ENCODE data around the gene PRPF4.

PRPF4 gene

DNA sequence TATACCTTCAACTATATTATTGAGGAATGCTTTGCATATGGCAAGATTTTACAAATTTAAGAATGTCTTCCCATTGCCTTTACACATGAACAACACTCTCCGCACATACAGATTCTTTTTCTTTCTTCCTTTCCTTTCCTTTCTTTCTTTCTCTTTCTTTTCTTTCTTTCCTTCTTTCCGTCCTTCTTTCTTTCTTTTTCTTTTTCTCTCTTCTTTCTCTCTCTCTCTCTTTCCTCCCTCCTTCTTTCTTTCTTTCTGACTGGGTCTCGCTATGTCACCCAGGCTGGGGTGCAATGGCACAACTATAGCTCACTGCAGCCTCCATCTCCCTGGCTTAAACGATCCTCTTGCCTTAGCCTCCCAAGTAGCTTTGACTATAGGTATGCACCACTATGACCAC lies 50.8 kb downstream of the PRPF4 start:
- no peaks in the 10 kb centered on the region for H3K36me3 ChIP-seq (ENCODE audit: control insufficient read depth, insufficient read depth, low read length)
- WGBS, 2 experiments: 93 to 94% methylated on average over 4 of the region's 4 CpGs
- no peaks in the 10 kb centered on the region for H3K27me3 ChIP-seq (ENCODE audit: control insufficient read depth, insufficient read depth, low read length, poor library complexity, severe bottlenecking)
- H3K4me3 ChIP-seq (ENCODE audit: insufficient read depth, low read depth, low read length): no peak overlapping the region
- H3K27ac ChIP-seq (ENCODE audit: insufficient read depth, low read depth, low read length, poor library complexity, severe bottlenecking): no peak overlapping the region
- H3K9me3 ChIP-seq (ENCODE audit: control insufficient read depth, low read length): no peaks in the 10 kb centered on the region
- H3K4me1 ChIP-seq (ENCODE audit: control insufficient read depth, insufficient read depth, low read length): no peaks in the 10 kb centered on the region

DNA sequence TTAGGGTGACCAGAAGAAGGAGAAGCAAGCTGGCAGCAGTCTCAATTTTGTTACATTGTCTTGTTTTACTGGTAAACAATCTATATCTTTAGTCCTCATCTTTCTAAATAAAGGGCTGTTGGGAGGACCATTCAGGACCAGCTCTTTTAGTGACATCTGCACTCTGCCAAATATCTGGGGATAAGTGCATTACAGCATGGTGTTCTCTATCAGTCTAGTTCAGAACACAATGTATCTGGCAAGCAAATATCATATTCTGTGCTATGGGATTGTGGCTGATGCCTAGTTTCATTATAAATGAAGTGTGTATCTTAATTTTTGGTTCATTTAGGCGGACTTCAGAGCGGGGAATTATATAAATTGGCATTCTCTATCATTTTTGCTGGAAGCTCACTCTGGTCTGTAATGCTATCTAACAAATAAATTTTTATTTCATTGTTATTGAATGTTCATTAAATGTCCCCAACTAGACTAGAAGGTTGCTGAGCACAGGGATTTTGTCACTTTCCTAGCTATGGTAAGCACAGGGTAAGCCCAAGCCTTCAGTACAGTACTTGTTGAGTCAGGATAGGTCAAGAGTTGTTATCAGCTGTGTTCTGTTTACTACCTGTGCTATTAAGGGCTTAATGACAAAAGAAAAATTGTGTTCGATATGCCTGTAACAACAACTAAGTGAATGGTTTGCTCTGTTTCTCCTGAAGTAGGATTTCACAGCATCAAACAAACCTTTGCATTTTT lies 52.8 kb downstream of the PRPF4 start:
- Histone ChIP-seq H3K27ac (ENCODE audit: insufficient read depth, low read depth, low read length, poor library complexity, severe bottlenecking) (no peak overlapping the region), H3K36me3 (ENCODE audit: control insufficient read depth, insufficient read depth, low read length) (no peaks in the 10 kb centered on the region), H3K9me3 (ENCODE audit: control insufficient read depth, low read length) (no peaks in the 10 kb centered on the region), H3K4me1 (ENCODE audit: control insufficient read depth, insufficient read depth, low read length) (no peaks in the 10 kb centered on the region), H3K4me3 (ENCODE audit: insufficient read depth, low read depth, low read length) (no peak overlapping the region), H3K27me3 (ENCODE audit: control insufficient read depth, insufficient read depth, low read length, poor library complexity, severe bottlenecking) (no peaks in the 10 kb centered on the region)
- WGBS, 2 experiments: 90 to 98% methylated on average over 3 of the region's 3 CpGs

DNA sequence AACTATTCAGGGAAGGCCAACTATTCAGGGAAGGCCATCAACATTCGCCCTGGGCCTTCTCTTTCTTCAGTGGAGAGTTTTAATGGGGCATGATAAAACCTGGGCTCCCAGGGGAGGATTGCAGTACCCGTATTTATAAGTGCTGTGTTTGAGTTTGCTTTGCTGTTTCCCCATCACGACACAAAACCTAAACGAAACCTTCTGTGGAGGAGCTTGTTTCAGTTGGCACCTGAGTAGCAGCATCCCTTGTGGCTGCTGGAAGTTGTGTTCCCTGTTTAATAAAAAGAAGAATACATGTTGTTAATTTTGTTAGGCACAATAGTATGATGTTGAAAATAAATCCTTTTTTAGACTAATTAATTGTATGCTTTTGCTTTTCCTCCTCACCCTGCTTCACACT lies 56.3 kb downstream of the PRPF4 start:
- H3K9me3 ChIP-seq (ENCODE audit: control insufficient read depth, low read length): no peaks in the 10 kb centered on the region
- H3K4me1 ChIP-seq (ENCODE audit: control insufficient read depth, insufficient read depth, low read length): no peaks in the 10 kb centered on the region
- H3K36me3 ChIP-seq (ENCODE audit: control insufficient read depth, insufficient read depth, low read length): no peaks in the 10 kb centered on the region
- 84 to 91% methylated on average over 4 of the region's 4 CpGs for WGBS, 2 experiments
- no peaks in the 10 kb centered on the region for H3K27me3 ChIP-seq (ENCODE audit: control insufficient read depth, insufficient read depth, low read length, poor library complexity, severe bottlenecking)
- no peak overlapping the region for H3K4me3 ChIP-seq (ENCODE audit: insufficient read depth, low read depth, low read length)
- no peak overlapping the region for H3K27ac ChIP-seq (ENCODE audit: insufficient read depth, low read depth, low read length, poor library complexity, severe bottlenecking)

DNA sequence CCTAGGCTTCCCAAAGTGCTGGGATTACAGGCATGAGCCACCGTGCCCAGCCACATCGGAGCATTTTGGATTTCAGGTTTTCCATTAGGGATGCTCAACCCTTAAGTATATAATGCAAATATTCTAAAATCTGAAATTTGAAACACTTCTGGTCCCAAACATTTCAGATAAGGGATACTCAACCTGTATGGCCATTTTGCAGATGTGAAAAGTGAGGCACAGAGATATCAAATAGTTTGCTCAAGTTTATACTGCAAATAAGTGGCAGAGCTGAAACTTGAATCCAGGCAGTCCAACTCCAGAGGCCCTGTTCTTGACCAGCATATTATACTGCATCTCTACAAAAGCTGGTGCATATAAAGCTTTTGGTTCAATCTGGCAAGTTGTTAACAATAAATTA lies 62.3 kb downstream of the PRPF4 start:
- 90 to 91% methylated on average over 2 of the region's 2 CpGs for WGBS, 2 experiments
- no peak overlapping the region for H3K27ac ChIP-seq (ENCODE audit: insufficient read depth, low read depth, low read length, poor library complexity, severe bottlenecking)
- H3K9me3 ChIP-seq (ENCODE audit: control insufficient read depth, low read length): no peaks in the 10 kb centered on the region
- H3K4me3 ChIP-seq (ENCODE audit: insufficient read depth, low read depth, low read length): no peak overlapping the region
- H3K27me3 ChIP-seq (ENCODE audit: control insufficient read depth, insufficient read depth, low read length, poor library complexity, severe bottlenecking): peaks cover 9% of the 10 kb centered on the region
- H3K4me1 ChIP-seq (ENCODE audit: control insufficient read depth, insufficient read depth, low read length): no peaks in the 10 kb centered on the region
- H3K36me3 ChIP-seq (ENCODE audit: control insufficient read depth, insufficient read depth, low read length): no peaks in the 10 kb centered on the region

DNA sequence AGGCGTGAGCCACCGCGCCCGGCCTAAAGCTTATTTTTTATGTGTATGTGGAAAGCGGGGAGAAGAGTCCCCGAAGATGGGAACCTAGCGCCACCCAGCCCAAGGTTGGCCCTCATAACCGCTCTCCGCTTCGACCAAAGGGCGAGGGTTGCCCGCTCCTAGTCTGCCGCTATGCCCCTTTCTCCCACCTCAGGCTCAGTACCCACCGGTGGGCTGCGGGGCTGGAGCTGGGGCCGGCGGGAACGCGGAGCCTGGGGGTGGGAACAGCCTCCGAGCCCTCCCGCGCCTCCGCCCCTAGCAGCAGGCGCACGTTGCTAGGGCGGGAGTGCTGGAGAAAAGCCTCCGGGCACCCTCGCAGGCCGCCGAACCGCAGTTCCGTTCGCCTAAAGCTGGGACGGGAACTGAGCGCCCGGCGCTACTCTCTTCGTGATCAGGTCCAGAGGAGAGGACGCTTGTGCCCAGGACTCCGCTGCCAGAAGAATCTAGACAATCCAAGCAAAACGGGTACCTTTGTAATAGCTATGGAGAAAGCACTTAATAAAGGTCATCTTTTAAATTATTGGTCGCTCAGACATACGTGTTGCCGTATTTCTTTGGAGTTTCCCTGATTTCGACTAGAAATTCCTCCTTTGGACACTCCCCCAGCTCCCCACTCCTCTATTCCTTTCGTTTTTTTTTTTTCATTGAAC lies 64.7 kb downstream of the PRPF4 start, which contains the start of gene WDR31:
Gene WDR31, minus strand, starts transcription at position 265 of the 689 bp plus-strand sequence. CDS start 8,253 bp downstream, outside the sequence.
- no peaks in the 10 kb centered on the region for H3K4me1 ChIP-seq (ENCODE audit: control insufficient read depth, insufficient read depth, low read length)
- peaks cover 10% of the 10 kb centered on the region for H3K27me3 ChIP-seq (ENCODE audit: control insufficient read depth, insufficient read depth, low read length, poor library complexity, severe bottlenecking)
- H3K4me3 ChIP-seq (ENCODE audit: insufficient read depth, low read depth, low read length): peak within 1 kb of the TSS; percentile 60
- 1% methylated on average over 46 of the region's 46 CpGs for WGBS, 2 experiments
- no peaks in the 10 kb centered on the region for H3K36me3 ChIP-seq (ENCODE audit: control insufficient read depth, insufficient read depth, low read length)
- H3K9me3 ChIP-seq (ENCODE audit: control insufficient read depth, low read length): no peaks in the 10 kb centered on the region
- H3K27ac ChIP-seq (ENCODE audit: insufficient read depth, low read depth, low read length, poor library complexity, severe bottlenecking): peak within 1 kb of the TSS; percentile 47

DNA sequence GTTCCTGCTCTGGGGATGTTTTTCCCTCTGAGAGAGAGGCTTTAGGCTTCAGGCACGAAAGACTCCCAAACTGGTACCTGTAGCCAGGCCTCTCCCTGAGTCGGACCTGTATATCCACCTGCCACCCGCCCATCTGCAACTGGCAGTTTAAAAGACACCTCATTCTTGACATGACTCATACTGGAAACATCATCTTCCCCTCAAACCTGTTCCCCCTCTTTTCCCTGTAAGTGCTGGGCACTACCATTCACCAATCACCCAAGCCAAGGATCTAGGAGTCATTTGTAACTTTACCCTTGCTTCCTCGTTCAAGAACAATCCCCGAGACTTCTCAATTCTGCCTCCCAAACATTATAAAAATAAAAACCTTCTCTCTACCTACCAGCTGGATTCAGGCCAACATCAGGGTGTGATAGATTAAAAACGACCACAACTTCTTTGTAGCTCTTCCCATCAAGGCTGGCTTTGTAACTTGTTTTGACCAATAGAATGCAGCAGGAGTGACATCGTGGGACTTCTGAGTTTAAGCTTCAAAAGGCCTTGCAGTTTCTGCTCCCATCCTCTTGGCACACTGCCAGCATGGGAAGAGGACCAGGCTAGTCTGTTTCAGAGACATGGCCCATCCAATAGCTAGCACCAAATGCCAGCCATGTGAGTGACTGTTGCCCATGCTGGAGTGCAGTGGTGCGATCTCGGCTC lies 66.4 kb downstream of the PRPF4 start:
- Histone ChIP-seq H3K4me1 (ENCODE audit: control insufficient read depth, insufficient read depth, low read length) (no peaks in the 10 kb centered on the region), H3K4me3 (ENCODE audit: insufficient read depth, low read depth, low read length) (no peak overlapping the region), H3K36me3 (ENCODE audit: control insufficient read depth, insufficient read depth, low read length) (no peaks in the 10 kb centered on the region), H3K27ac (ENCODE audit: insufficient read depth, low read depth, low read length, poor library complexity, severe bottlenecking) (no peak overlapping the region), H3K27me3 (ENCODE audit: control insufficient read depth, insufficient read depth, low read length, poor library complexity, severe bottlenecking) (peaks cover 12% of the 10 kb centered on the region), H3K9me3 (ENCODE audit: control insufficient read depth, low read length) (no peaks in the 10 kb centered on the region)
- WGBS, 2 experiments: 79 to 83% methylated on average over 9 of the region's 9 CpGs
